ENCODE data around the gene STX8.

GRCh38 chr17:9266697-9267117 lies 308.9 kb downstream of the STX8 start:
- TF ChIP-seq POLR2AphosphoS5 (IDR thresholded peaks at IDR 0.05) = no peak
- no peak for TF ChIP-seq CTCF (IDR thresholded peaks at IDR 0.05)
- TF ChIP-seq POLR2A (IDR thresholded peaks at IDR 0.05) = no peak
- TF ChIP-seq EP300 (IDR thresholded peaks at IDR 0.05) = no peak

Data from stomach (tissue), 4 donors.